Measurements from ENCODE around the gene PLET1. TPM values are rescaled to one million over a fixed set of nuclear protein-coding genes. Genes with fewer than 3 reads are reported as not detected.

The PLET1 gene
- total and polyA plus RNA-seq, 2 of the 4 experiments (the other 2 are of a cell fraction) = not detected

DNA sequence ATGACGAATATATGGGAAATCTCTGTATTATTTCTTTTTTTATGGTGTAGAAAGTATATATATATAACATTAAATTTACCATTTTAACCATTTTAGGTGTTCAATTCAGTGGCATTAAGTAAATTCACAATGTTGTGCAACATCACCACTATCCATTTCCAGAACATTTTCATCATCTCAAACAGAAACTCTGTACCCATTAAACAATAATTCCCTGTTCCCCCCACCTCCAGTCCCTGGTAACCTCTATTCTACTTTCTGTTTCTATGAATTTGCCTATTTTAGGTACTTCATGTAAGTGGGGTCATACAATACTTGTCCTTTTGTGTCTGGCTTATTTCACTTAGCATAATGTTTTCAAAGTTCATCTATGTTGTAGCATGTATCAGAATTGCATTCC is 49.8 kb downstream of the PLET1 start:
- Histone ChIP-seq H4K91ac (ENCODE audit: insufficient read depth, low read depth, low read length) (no peak overlapping the region), H3K56ac (ENCODE audit: extremely low read depth, insufficient read depth, low read length) (no peak overlapping the region), H2BK20ac (ENCODE audit: low read depth, low read length) (no peak overlapping the region), H3K4me3 (ENCODE audit: insufficient read depth, low read depth, low read length) (no peak overlapping the region), H3K18ac (ENCODE audit: low read depth, low read length) (no peak overlapping the region), H2AK5ac (ENCODE audit: low read depth, low read length) (no peak overlapping the region), H2AFZ (replicated peaks; ENCODE audit: low read length, poor library complexity) (no peak overlapping the region), H3K4me1 (ENCODE audit: control insufficient read depth, insufficient read depth, low read length) (peaks cover 10% of the 10 kb centered on the region), H4K8ac (ENCODE audit: low read depth in 2 of 2, low read length in 2 of 2) (no peak overlapping the region), H3K27ac (ENCODE audit: insufficient read depth, low read length) (no peak overlapping the region), H3K14ac (replicated peaks; ENCODE audit: low read depth, low read length) (no peak overlapping the region), H4K20me1 (ENCODE audit: insufficient read depth, low read length) (no peaks in the 10 kb centered on the region), H3K4ac (ENCODE audit: low read depth, low read length) (no peak overlapping the region), H2BK15ac (ENCODE audit: low read depth, low read length) (no peak overlapping the region), H3K36me3 (ENCODE audit: control insufficient read depth, insufficient read depth, low read length) (no peaks in the 10 kb centered on the region), H4K5ac (ENCODE audit: low read depth, low read length) (no peak overlapping the region), H3K23ac (ENCODE audit: low read depth, low read length) (no peak overlapping the region), H3K9me3 (ENCODE audit: control insufficient read depth, insufficient read depth, low read length) (no peaks in the 10 kb centered on the region), H3K79me1 (ENCODE audit: low read depth in 1 of 2, low read length in 2 of 2) (no peaks in the 10 kb centered on the region), H2AK9ac (replicated peaks; ENCODE audit: low read depth, low read length, poor library complexity) (no peak overlapping the region), H2BK120ac (ENCODE audit: low read depth, low read length) (no peak overlapping the region), H3K27me3 (ENCODE audit: control insufficient read depth, insufficient read depth, low read length) (no peaks in the 10 kb centered on the region), H3K9ac (ENCODE audit: low read depth, low read length) (no peak overlapping the region), H3K9me1 (ENCODE audit: insufficient read depth, low read length) (peaks cover 4% of the 10 kb centered on the region), H2BK5ac (ENCODE audit: low read depth, low read length, poor library complexity, severe bottlenecking) (no peak overlapping the region), H3K4me2 (ENCODE audit: low read depth, low read length) (no peak overlapping the region)
- in situ Hi-C loops (cut with MboI; ENCODE audit: low sequenced_read_pairs) (loop anchor here (25.0 kb wide), 1 partner anchor 1326 kb away; no protein-coding TSS in a partner anchor), intact Hi-C loops (cut with micrococcal nuclease) (loop anchor here (5.0 to 10.0 kb wide), 3 partner anchors 34 to 1524 kb away; partner anchors contain the start of gene BCO2), dilution Hi-C loops (cut with HindIII; ENCODE audit: low sequenced_read_pairs, unreplicated experiment) (no loop called here)
- ChIA-PET CTCF (no interaction called here), POLR2A (ENCODE audit: unreplicated experiment) (no interaction called here)
- DNase-seq (no peak), ATAC-seq (ENCODE audit: low read depth) (no peak)
- TF ChIP-seq BHLHE40 (IDR thresholded peaks at IDR 0.05; ENCODE audit: low read depth, low read length) (no peak), CEBPB (IDR thresholded peaks at IDR 0.05; ENCODE audit: low read depth, low read length) (0 out of 2 replicates have a peak, but pooled peaks have one; percentile 34)
- TF ChIP-seq, protein P1, sequence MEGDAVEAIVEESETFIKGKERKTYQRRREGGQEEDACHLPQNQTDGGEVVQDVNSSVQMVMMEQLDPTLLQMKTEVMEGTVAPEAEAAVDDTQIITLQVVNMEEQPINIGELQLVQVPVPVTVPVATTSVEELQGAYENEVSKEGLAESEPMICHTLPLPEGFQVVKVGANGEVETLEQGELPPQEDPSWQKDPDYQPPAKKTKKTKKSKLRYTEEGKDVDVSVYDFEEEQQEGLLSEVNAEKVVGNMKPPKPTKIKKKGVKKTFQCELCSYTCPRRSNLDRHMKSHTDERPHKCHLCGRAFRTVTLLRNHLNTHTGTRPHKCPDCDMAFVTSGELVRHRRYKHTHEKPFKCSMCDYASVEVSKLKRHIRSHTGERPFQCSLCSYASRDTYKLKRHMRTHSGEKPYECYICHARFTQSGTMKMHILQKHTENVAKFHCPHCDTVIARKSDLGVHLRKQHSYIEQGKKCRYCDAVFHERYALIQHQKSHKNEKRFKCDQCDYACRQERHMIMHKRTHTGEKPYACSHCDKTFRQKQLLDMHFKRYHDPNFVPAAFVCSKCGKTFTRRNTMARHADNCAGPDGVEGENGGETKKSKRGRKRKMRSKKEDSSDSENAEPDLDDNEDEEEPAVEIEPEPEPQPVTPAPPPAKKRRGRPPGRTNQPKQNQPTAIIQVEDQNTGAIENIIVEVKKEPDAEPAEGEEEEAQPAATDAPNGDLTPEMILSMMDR (conservative IDR thresholded peaks at IDR 0.05; ENCODE audit: low read depth, low read length) = no peak
- WGBS, 2 experiments (ENCODE audit: extremely low coverage in 2 of 2, insufficient read length in 1 of 2) = no CpG with 5 or more reads among the region's 1 CpG
- BruUV-seq (replicated peaks) = no TSS peak
